ENCODE measurements around the gene TMEM184A.

The TMEM184A gene

GRCh38 chr7:1499367-1500029, 56.5 kb downstream of the TMEM184A start:
- no peak for DNase-seq

GRCh38 chr7:1498370-1499305, 57.4 kb downstream of the TMEM184A start:
- no peak for DNase-seq

- DNase-seq = no peak
These were observed 58.6 kb downstream of the TMEM184A start for GRCh38 chr7:1497293-1497927.

GRCh38 chr7:1496531-1497292, 59.3 kb downstream of the TMEM184A start:
- DNase-seq = no peak

DNA sequence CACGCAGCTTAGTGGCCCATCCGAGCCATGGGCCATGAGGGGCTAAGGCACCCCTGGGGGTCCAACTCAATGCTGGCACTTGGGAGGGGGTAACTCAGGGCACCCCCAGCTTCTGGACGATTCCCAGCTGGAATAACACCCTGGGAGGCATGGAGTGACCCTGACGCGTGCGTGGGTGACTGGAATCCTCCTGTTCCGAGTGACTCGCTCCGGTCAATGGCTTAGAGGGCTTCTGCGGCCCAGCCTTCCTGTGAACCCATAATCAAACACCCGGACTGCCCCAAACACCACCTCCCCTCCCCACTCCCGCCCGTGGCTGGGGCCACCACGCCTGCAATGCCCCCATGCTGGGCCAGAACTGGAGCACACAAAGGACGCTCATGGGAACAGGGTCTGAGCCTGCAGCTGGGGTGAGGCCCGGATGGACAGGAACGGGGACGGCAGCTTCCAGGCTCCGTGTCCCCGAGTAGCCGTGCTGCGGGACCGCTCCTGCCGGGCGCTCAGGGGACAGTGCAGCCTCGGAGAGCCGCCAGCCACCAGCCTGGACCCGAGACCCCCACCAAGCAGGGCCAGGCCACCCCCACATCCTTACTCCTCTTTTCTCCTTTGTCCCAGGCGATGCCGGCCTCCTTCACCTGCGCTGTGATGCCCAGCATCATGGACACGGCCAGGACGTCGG, 60.3 kb downstream of the TMEM184A start:
- no peak for DNase-seq

DNA sequence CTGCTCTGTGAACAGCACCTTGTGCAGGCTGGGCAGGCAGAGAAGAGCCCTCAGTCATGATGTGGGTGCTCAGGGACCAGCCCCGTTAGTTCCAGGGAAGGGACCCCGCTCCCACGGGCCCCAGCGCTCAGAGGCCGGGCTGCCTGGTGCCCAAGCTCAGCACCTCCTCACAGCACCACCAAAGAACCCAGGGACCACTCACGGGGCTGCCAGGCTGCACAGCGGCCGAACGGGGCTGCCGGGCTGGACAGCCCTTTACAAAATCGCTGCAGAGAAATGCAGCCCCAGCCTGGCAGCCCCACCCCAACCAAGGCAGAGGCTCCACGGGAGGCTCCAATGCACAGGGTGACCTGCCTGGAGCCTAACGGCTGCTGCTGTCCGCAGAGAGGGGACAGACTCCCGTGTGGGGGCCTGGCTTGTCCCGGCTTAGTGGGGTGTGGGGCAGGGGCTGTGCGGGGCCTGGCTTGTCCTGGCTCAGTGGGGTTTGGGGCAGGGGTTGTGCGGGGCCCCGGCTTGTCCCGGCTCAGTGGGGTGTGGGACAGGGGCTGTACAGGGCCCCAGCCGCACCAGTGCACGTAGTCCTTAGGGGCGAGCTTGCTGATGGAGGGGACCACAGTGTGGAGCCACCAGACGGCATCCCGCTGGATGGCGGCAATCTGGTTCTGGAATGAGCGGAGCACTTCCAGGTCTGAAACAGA, 61.0 kb downstream of the TMEM184A start:
- DNase-seq = no peak

DNA sequence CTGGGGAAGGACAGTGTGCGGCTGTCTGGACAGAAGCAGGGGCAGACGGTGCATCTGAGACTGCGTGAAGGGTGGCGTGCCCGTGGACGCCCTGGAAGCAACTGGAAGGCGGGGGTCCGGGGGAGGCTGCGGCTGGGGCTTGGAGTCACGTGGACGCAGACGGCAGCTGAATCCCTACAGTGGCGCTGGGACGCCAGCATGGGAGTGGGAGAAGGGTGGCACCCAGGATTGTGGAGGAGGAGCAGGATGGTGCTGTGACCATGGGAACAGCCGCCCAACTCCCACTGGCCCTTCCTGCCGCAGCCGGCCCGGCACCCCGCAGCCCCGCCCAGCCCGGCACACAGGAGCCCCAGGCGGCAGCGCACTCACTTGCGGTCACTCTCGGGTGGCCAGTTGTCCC, 61.6 kb downstream of the TMEM184A start:
- DNase-seq = no peak

GRCh38 chr7:1493571-1493970, 62.4 kb downstream of the TMEM184A start:
- DNase-seq = no peak

DNA sequence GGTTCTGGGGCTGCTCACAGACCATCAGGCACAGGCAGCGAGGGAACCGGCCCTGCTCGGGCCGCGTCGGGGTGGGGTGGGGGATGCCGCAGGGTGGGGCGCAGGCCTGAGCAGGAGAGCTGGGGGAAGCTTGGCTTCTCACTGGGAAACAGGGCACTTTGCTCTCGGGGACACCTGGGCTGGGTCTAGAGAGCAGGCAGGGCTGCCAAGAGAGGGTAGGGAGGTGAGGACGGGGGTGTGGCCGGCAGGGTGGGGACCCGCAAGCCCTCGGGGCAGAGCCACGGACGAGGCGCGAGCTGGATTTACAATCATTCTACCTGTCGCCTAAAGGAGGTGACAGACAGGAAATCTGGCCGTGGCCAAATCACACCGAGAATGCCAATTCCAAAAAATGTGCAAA, 62.9 kb downstream of the TMEM184A start:
- no peak for DNase-seq

- DNase-seq = no peak
These were observed 63.4 kb downstream of the TMEM184A start for GRCh38 chr7:1492640-1493039.

Data from CD4-positive, alpha-beta T cell treated with Interleukin-17A for 4 hours (primary cell).